Measurements from ENCODE around the gene TEX26.

- TF ChIP-seq CTCF (IDR thresholded peaks at IDR 0.05; ENCODE audit: insufficient read depth, low read length, poor library complexity, severe bottlenecking) = no peak
- no peak for TF ChIP-seq EZH2phosphoT487 (conservative IDR thresholded peaks at IDR 0.05; ENCODE audit: low read length)
These were observed 31.3 kb upstream of the TEX26 start for GRCh38 chr13:30900952-30901749.
